Pancreas (tissue), 10 donors: ENCODE results near the gene TRIM29. TPM values are rescaled to one million over a fixed set of nuclear protein-coding genes. Genes with fewer than 3 reads are reported as not detected.

ENCODE experiments used
- ATAC-seq, 4 donors: fragments of 200-7000 bp; cut with Tn5 transposase; one replicate each; pipeline versions ENCODE4 v1.8.0 to v1.9.1; 2020; ENCODE audit warnings: mild to moderate bottlenecking in 4 of 4, moderate library complexity in 4 of 4
- DNase-seq, 6 donors: peaks; one replicate each; pipeline ENCODE4 v3.0.0-alpha.2; 2020
- FAIRE-seq: peaks from 2 replicates; lab custom pipeline; 2012; peaks lifted over from hg19 to GRCh38; lab: Jason Lieb, UNC
- H3K27ac ChIP-seq, 4 donors: fragments of 200-600 bp; sonication (generic); 1 replicate in 3 of 4; 2 replicates in 1 of 4; pipeline versions ENCODE4 v1.5.0 to v1.8.0; 2020
- H3K27me3 ChIP-seq, 4 donors: fragments of 200-600 bp; one replicate each; pipeline ENCODE4 v1.8.0; 2021
- H3K36me3 ChIP-seq, 3 donors: fragments of 200-600 bp; sonication (generic) in 1 of 3; one replicate each; pipeline versions ENCODE4 v1.5.0 to v1.8.0; 2020 to 2021
- H3K4me1 ChIP-seq, 3 donors: fragments of 200-600 bp; one replicate each; pipeline ENCODE4 v1.8.0; 2021
- H3K4me3 ChIP-seq, 4 donors: fragments of 200-600 bp; sonication (generic) in 2 of 4; one replicate each; pipeline versions ENCODE4 v1.5.0 to v1.8.0; 2020 to 2021
- H3K9me3 ChIP-seq, 4 donors: fragments of 200-600 bp; one replicate each; pipeline ENCODE4 v1.8.0; 2021
- CTCF ChIP-seq, 4 donors: fragments of 200-600 bp; sonication (generic) in 3 of 4; IDR thresholded peaks; one replicate each; pipeline versions ENCODE4 v1.5.0 to v1.8.0; 2021; ENCODE audit warnings: antibody characterized with exemption in 4 of 4
- WGBS, 2 donors: extraction: QIAGEN DNeasy Blood & Tissue Kit; methylation state at CpG; one replicate each; pipeline ENCODE4 v1.1.7; 2013; 5-methylcytosine and 5-hydroxymethylcytosine counted together
- intact Hi-C, 3 donors: fragments of 100-400 bp; cut with DNase I; formaldehyde crosslinking; loops; one replicate each; pipeline versions ENCODE4 v1.11.1 to v1.14.2; 2022
- polyA plus RNA-seq, 2 donors: library from polyadenylated mRNA; stranded (reverse); fragments of 200-250 nt; gene quantifications; one replicate each; pipeline ENCODE4 v1.2.3, GENCODE V29; 2013
- total RNA-seq, 6 donors: library from RNA; stranded (reverse); fragmentation: NEBNext Ultra II Directional in 4 of 6; extraction: Animal tissue kit (Norgen Biotek cat#: 25700) in 4 of 6; gene quantifications; one replicate each; pipeline versions ENCODE4 v1.2.1 to v1.2.4, GENCODE V29; 2021 to 2023
- donor health status: healthy with polysubstance abuse.
- donor health status: DM: no; HTN: no; CAD: no; lungs with moderate emphysema.
- donor health status: DM: no; HTN: no; CAD: no.
- donor health status: control.
- donor health status: control.
- donor health status: Bipolar disorder and iron deficiency.
- donor health status: DM: yes; HTN: yes; CAD: no.
- donor health status: DM: no; HTN: no; CAD: no.
- donor health status: DM: no; HTN: no; CAD: no.
- donor health status: DM: yes; HTN: yes; CAD: no.

TRIM29 gene
- total and polyA plus RNA-seq, 8 donors, result 0.38 to 1.7 (median 0.61) TPM

DNA sequence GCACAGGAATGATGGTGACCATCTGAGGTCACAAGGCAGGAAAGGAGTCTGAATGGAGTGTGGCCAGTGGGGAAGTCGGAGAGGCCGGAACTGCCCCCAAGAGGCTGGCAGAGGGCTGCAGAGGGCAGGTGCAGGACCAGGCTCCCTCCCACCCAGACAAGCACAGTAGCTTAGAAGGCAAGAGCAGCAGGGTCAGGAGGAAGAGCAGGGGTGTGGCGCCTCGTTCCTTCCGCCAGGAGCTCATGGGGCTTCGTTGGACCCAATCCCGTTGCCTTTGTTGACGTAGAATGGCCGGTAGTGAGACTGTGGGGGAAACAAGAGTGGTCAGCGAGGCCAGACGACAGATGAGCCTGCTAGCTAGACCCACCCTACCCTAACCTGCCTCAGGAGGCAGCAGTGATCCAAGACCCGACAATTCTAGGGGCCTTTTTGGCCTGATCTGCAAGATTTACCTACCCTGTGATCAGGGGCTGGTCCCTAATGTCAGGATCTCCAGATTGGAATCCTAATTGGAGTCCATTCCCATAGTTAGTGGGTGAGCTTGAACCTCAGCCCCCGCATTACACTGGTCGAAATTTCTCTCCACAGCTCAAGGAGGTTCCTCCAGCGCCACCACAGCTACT, 25.6 kb downstream of the TRIM29 start:
- FAIRE-seq (no peak), DNase-seq (no peak), ATAC-seq (no peak)
- no peaks in the 10 kb centered on the region for H3K27me3 ChIP-seq
- H3K4me1 ChIP-seq, result no peaks in the 10 kb centered on the region
- no peaks in the 10 kb centered on the region for H3K9me3 ChIP-seq
- no peak overlapping the region for H3K4me3 ChIP-seq
- no peak for TF ChIP-seq CTCF (IDR thresholded peaks at IDR 0.05)
- 81 to 87% methylated on average over 15 of the region's 15 CpGs for WGBS, 2 donors
- intact Hi-C loops, result no loop called here
- no peaks in the 10 kb centered on the region for H3K36me3 ChIP-seq
- H3K27ac ChIP-seq, result no peak overlapping the region

DNA sequence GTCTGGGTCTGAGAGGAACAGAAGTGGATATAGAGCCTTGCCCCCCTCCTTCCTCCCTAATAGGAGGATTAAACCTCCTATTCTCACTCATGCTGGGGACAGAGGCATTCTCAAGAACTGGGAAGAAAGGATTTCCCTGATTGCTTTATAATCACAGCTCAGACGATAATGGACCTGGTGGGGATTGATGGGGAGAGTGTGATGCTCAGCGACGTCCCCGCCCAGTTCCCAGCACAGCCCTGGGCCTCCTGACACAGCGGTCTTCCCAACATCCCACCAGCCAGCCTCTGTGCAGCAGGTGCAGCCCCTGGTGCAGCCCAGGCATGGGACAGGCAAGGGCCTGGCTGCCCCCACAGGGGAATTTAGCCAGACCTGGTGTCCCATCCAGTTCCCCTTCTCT, 28.4 kb downstream of the TRIM29 start:
- no peaks in the 10 kb centered on the region for H3K36me3 ChIP-seq
- no peak for FAIRE-seq
- no peak for TF ChIP-seq CTCF (IDR thresholded peaks at IDR 0.05)
- H3K4me3 ChIP-seq, result no peak overlapping the region
- intact Hi-C loops, result loop anchor here in 2 of 3 donors (5.0 kb wide), 4 partner anchors 442 to 632 kb away; no protein-coding TSS in a partner anchor
- 62 to 76% methylated on average over 5 of the region's 5 CpGs for WGBS, 2 donors
- no peaks in the 10 kb centered on the region for H3K27me3 ChIP-seq
- no peaks in the 10 kb centered on the region for H3K4me1 ChIP-seq
- no peak for DNase-seq
- no peak overlapping the region for H3K27ac ChIP-seq
- H3K9me3 ChIP-seq, result no peaks in the 10 kb centered on the region
- ATAC-seq, result no peak

DNA sequence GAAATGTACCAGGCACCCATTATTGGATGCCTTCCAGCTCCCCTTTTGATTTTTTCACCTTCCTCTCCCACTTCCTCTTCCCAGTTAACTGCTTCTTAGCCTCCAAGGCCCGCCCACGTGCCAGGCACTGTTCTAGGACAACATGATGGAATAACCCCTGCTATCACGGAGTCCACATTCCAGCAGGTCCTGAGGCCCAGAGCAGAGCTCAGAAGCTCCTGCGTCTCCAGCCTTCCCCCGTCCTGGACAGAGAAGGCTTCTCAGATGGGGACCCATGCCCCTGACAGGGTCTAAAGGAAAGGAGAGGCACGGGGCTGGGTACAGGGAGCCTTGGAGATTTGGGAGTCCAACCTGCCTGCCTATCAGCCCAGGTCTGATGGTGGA, 29.1 kb downstream of the TRIM29 start:
- no peaks in the 10 kb centered on the region for H3K9me3 ChIP-seq
- WGBS, 2 donors, result 29 to 34% methylated on average over 6 of the region's 6 CpGs
- TF ChIP-seq CTCF (IDR thresholded peaks at IDR 0.05), result no peak
- FAIRE-seq (no peak), DNase-seq (no peak), ATAC-seq (peak in 1 of 4 donors; percentile 20)
- no peaks in the 10 kb centered on the region for H3K36me3 ChIP-seq
- H3K4me3 ChIP-seq, result no peak overlapping the region
- intact Hi-C loops, result loop anchor here in 2 of 3 donors (5.0 kb wide), 4 partner anchors 441 to 631 kb away; no protein-coding TSS in a partner anchor
- no peaks in the 10 kb centered on the region for H3K27me3 ChIP-seq
- H3K27ac ChIP-seq, result no peak overlapping the region
- H3K4me1 ChIP-seq, result no peaks in the 10 kb centered on the region

DNA sequence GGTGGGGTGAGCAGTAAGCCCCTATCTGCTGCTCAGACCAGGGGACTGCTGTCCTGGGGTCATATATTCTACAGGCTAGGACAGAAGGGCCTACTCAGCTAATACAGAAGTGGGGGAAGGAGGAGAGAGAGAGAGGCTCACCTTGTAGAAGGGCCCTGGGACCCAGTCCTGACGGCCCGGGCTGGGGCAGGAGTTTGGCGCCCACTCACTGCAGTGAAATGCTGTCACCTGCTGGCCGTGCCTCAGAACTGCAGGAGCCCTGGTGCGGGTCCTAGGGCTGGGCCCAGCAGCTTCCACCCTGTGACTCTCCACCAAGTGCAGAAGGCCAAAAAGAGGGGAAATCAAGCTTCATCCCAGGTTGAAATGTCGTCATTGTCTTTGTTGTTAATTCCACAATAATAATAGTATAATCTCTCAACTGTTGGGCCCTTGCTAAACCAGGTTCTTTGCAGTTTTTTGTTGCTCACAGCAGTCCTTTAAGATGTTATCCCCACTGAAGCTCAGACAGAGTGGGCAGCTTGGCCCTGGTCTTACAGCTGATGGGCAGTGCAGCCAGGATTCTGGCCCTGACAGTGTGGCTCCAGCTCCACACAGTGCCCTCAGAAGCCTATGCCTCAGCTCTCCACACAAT, 29.6 kb downstream of the TRIM29 start:
- H3K27me3 ChIP-seq, result no peaks in the 10 kb centered on the region
- intact Hi-C loops, result loop anchor here in 2 of 3 donors (5.0 kb wide), 4 partner anchors 441 to 631 kb away; no protein-coding TSS in a partner anchor
- H3K36me3 ChIP-seq, result no peaks in the 10 kb centered on the region
- WGBS, 2 donors, result 2% methylated on average over 6 of the region's 6 CpGs
- H3K4me3 ChIP-seq, result no peak overlapping the region
- ATAC-seq (peak; percentile 80 to 99 (median 96)), DNase-seq (peak; percentile 37 to 90 (median 80)), FAIRE-seq (no peak)
- no peaks in the 10 kb centered on the region for H3K9me3 ChIP-seq
- no peak overlapping the region for H3K27ac ChIP-seq
- H3K4me1 ChIP-seq, result no peaks in the 10 kb centered on the region
- peak; percentile 98 to 99 (median 99) for TF ChIP-seq CTCF (IDR thresholded peaks at IDR 0.05)

DNA sequence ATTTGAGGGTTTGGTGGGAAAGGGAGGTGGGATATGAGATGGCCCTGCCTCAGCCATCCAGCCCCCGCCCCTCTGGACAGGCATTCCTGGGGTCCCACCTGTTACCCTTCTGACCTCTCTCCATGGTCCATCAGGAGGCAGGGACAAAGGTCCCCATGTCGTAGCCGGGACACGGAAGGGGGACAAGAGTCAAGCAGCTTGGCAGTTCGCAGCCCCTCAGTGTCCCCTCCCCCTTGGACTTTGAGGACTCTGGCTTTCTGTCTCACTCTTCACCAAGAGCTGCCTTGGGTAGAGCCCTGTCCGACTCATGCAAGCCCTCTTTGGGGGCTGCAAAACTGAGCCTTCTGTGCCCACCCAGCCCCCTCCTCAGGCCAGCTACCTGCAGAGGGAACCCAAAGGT, 30.2 kb downstream of the TRIM29 start:
- Histone ChIP-seq H3K27me3 (no peaks in the 10 kb centered on the region), H3K4me1 (no peaks in the 10 kb centered on the region), H3K27ac (no peak overlapping the region), H3K9me3 (no peaks in the 10 kb centered on the region), H3K4me3 (no peak overlapping the region), H3K36me3 (no peaks in the 10 kb centered on the region)
- 70 to 73% methylated on average over 6 of the region's 6 CpGs for WGBS, 2 donors
- FAIRE-seq, result no peak
- no peak for DNase-seq
- ATAC-seq, result peak in 1 of 4 donors; percentile 8
- intact Hi-C loops, result loop anchor here in 2 of 3 donors (5.0 kb wide), 4 partner anchors 440 to 630 kb away; no protein-coding TSS in a partner anchor
- TF ChIP-seq CTCF (IDR thresholded peaks at IDR 0.05), result no peak
